ENCODE data around the gene CSMD2.

Gene CSMD2

GRCh38 chr1:33957854-33958253 is 207.2 kb downstream of the CSMD2 start:
- DNase-seq (ENCODE audit: low read depth, low spot score), result no peak
- in situ Hi-C loops (cut with HindIII; ENCODE audit: low sequenced_read_pairs), result no loop called here
- TF ChIP-seq, protein P1, sequence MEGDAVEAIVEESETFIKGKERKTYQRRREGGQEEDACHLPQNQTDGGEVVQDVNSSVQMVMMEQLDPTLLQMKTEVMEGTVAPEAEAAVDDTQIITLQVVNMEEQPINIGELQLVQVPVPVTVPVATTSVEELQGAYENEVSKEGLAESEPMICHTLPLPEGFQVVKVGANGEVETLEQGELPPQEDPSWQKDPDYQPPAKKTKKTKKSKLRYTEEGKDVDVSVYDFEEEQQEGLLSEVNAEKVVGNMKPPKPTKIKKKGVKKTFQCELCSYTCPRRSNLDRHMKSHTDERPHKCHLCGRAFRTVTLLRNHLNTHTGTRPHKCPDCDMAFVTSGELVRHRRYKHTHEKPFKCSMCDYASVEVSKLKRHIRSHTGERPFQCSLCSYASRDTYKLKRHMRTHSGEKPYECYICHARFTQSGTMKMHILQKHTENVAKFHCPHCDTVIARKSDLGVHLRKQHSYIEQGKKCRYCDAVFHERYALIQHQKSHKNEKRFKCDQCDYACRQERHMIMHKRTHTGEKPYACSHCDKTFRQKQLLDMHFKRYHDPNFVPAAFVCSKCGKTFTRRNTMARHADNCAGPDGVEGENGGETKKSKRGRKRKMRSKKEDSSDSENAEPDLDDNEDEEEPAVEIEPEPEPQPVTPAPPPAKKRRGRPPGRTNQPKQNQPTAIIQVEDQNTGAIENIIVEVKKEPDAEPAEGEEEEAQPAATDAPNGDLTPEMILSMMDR (IDR thresholded peaks at IDR 0.05; ENCODE audit: low read depth, low read length), result no peak
- no peak overlapping the region for H3K4me3 ChIP-seq (ENCODE audit: low read depth, low read length)

GRCh38 chr1:33955096-33955495 is 209.9 kb downstream of the CSMD2 start:
- H3K4me3 ChIP-seq (ENCODE audit: low read depth, low read length), result no peak overlapping the region
- TF ChIP-seq, protein P1 (IDR thresholded peaks at IDR 0.05; ENCODE audit: low read depth, low read length), result no peak
- in situ Hi-C loops (cut with HindIII; ENCODE audit: low sequenced_read_pairs), result no loop called here
- no peak for DNase-seq (ENCODE audit: low read depth, low spot score)

- H3K4me3 ChIP-seq (ENCODE audit: low read depth, low read length), result no peak overlapping the region
- DNase-seq (ENCODE audit: low read depth, low spot score), result no peak
- in situ Hi-C loops (cut with HindIII; ENCODE audit: low sequenced_read_pairs), result no loop called here
- TF ChIP-seq, protein P1 (IDR thresholded peaks at IDR 0.05; ENCODE audit: low read depth, low read length), result no peak
These were observed 215.5 kb downstream of the CSMD2 start for GRCh38 chr1:33949570-33949969.

DNA sequence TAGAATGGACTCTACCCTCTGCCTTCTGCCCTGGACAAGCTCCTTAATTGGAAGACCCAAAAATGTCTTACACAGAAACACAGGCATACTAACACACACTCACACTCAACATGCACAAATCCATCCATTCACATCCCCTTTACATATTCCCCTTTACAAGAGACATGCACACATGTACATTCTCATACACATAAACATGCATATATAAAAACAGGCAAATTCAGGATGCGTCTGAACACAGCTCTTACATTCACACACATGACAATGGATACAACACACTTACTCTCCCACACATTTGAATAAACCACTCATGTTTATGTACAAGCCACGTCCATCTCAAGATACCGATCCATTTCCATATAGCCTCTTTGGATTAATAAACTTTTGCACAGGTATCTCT is 216.7 kb downstream of the CSMD2 start:
- DNase-seq (ENCODE audit: low read depth, low spot score), result no peak
- TF ChIP-seq, protein P1 (IDR thresholded peaks at IDR 0.05; ENCODE audit: low read depth, low read length), result no peak
- in situ Hi-C loops (cut with HindIII; ENCODE audit: low sequenced_read_pairs), result no loop called here
- no peak overlapping the region for H3K4me3 ChIP-seq (ENCODE audit: low read depth, low read length)

- TF ChIP-seq, protein P1 (IDR thresholded peaks at IDR 0.05; ENCODE audit: low read depth, low read length), result no peak
- in situ Hi-C loops (cut with HindIII; ENCODE audit: low sequenced_read_pairs), result no loop called here
- no peak overlapping the region for H3K4me3 ChIP-seq (ENCODE audit: low read depth, low read length)
- DNase-seq (ENCODE audit: low read depth, low spot score), result no peak
These were observed 218.2 kb downstream of the CSMD2 start for GRCh38 chr1:33946836-33947235.

GRCh38 chr1:33944846-33945245 is 220.2 kb downstream of the CSMD2 start:
- TF ChIP-seq, protein P1 (IDR thresholded peaks at IDR 0.05; ENCODE audit: low read depth, low read length), result no peak
- in situ Hi-C loops (cut with HindIII; ENCODE audit: low sequenced_read_pairs), result no loop called here
- DNase-seq (ENCODE audit: low read depth, low spot score), result peak; percentile 3
- no peak overlapping the region for H3K4me3 ChIP-seq (ENCODE audit: low read depth, low read length)

DNA sequence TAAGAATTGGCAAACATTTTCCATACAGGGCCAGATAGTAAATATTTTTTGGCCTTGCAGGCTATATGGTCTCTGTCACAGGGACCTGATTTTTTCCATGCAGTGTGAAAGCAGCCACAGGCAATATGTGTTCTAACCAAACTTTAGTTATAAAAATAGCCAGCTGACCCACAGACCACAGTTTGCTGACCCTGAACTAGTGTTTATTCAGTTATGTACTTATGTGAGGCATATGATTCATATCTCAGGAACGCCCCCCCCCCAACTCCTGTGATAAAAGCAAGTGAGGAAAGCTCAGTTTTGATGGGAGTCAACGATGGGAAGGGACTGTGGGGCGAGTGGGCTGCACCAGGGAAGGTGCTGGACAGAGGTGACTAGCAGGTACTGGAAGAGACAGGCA is 221.1 kb downstream of the CSMD2 start:
- no peak overlapping the region for H3K4me3 ChIP-seq (ENCODE audit: low read depth, low read length)
- peak; percentile 94 for DNase-seq (ENCODE audit: low read depth, low spot score)
- in situ Hi-C loops (cut with HindIII; ENCODE audit: low sequenced_read_pairs), result no loop called here
- TF ChIP-seq, protein P1 (IDR thresholded peaks at IDR 0.05; ENCODE audit: low read depth, low read length), result no peak

Data from astrocyte of the spinal cord (primary cell).